GM19238 (cell line): ENCODE data around the gene MCC.

Experiments used
- DNase-seq: peaks from one replicate; pipeline ENCODE4 v3.0.0; 2011; ENCODE audit warnings: low spot score; ENCODE audit not compliant: insufficient read length

MCC gene

DNA sequence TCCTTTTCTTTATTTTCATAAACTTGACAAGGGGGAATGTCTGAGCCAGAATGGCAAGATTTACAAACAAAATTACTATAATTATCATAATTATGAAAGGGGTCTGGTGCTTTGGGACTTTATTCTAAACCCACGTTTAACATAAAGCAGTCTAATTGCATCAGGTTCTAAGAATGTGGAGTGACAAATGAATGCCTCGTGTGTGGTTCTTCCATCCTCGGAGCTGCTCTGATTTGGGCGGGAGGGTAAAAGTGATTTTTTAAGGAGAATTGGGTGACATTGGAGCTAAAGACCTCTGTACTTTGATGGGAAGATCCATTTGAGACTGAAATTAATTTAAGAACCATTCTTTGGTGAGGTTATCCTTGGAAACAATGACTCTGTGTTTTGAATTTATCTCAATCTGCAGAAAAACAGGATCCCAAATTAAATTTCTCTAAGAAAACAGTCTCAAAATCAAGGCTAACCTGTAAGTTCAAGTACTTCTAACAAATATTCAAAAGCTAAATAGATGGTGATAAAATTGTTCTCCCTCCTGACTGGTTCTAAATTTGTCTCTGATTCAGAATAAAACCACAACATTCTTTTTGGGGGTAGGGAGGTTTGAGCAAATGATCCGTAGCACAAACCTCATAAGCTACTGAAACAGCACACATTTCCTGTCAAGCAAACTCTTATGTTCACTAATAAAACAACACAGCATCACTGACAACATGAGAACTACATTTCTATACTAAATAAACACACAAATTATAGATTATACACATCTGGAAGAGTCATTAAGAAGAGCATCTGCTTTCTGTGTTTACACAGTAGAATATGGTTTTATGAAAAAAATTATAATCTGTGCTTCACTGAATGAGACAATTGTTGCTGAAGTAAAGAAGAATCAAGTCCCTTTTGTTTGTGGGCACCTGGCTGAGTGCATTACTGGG is 426.1 kb downstream of the MCC start:
- no peak for DNase-seq

DNA sequence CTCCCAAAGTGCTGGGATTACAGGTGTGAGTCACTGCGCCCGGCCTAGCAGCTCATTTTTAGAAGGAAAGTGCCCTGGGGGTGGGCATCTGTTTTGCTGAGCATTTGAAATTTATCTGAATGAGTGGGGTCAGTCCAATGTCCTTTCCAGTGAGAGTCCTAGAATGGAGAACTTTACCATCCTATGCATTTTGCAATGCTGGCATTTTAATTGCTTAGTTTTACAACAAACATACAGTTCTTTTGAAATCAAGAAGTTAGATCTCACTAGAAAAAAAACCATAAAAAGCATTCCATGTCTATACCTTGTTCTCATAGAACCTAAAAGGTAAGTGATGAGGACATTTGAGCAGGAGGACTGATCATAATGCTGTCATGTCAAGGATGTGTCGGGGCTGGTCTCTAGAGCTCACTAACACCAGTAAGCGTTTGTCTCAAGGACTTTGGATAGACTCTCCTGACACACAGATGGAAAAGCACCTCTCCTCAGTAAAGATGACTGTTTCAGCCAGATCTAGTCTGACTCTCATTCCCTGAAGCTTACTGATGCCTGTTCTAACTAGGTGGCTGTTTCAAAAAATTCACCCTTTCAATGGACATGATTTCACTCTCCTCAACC is 427.7 kb downstream of the MCC start:
- no peak for DNase-seq

DNA sequence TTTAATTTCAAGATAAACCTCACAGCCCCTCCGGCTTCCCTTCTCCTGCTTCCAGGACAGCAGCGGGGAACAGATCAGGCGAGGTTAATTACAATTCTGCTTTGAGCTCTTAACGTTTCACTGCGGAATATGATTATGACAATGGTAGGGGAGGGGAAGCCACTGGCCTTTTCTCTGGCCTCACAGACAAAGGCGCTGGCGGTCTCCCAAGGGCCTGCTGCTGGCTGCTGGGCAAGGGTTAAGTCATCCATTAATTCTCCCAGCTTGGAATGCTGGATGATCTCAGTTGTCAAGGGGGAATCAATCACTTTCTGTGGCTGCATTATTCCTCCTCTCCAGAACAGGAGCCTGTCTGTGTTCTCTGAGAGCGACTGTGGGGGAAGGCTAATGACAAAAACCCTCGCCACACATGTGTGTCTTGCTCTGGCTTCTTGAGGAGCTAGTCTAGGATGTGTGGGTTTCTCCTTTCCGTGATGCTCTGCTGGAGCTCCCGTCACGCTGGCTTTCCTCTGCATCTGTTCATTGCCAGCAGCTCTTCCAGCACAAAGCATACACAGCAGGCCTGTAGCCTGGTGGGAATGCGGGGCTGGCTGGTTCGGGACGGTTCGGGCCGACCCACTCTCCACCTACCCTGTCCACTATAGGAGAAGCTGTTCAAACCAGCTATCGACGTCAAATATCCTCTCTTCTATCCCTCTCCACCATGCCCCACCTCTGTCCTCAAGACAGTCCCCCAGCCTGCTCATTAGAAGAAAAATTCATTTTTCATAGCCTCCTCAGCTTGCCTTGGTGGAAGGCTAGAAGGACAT is 428.8 kb downstream of the MCC start:
- DNase-seq, result no peak

DNA sequence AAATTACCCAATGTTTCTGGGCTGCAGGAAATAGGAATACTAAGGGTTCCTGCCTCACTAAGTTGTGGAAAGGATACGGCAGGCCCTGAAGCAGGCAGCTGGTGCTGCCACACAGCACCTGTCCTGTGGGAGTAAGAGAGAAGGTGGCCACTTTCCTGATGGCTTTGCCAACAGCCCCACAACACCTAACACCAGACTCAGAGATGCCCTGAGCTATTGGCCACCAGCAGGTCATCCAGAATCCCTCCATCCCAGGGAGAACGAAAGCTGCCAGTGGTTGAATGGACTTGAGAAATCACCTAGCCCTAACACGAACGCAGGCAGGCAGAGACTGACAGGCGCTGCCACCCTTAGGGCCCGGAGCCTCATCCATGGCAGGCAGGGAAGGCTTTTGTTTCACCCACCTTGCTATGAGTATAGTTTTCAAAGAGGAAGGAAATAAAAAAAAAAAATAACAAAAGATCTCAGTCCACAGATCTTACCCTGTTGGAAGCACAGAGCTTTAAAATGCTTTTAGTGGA is 429.5 kb downstream of the MCC start:
- DNase-seq, result no peak

DNA sequence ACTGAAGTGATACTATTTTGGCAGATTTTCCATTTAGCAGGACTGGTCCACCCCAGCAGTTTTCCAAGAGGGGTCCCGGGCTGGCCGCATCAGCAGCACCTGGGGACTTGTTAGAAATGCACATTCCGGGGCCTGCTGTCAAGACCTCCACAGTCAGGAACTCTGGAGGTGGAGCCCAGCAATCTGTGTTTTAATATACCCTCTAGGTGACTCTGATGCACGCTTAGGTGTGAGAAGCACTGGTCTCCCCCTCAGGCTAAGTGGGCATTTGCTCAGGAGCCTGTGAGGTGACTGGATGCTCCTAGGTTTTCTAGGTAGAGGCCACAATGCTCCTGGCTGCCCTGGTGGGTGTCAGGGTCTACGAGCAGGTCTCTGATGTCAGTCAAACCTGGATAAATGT is 430.0 kb downstream of the MCC start:
- DNase-seq, result no peak

DNA sequence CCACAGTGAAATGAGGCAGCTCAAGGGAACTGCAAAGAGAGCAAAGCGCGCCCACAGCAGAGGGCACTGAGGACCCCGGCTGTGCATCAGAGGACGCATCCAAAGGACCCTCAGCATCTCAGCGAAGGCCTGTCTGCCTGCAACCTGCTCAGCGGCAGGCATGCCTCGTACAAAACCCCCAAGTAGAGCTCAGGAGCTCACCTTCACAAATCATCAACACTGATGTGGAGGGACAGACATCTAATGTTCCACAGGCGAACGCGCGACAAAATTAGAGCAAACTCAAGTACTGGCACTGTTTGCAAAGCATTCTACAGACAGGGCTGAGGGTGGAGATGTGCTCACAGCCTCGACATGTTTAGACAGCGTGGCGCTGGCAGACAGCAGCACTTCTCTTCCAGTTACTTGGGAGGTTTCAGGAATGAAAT is 430.7 kb downstream of the MCC start:
- DNase-seq, result no peak

DNA sequence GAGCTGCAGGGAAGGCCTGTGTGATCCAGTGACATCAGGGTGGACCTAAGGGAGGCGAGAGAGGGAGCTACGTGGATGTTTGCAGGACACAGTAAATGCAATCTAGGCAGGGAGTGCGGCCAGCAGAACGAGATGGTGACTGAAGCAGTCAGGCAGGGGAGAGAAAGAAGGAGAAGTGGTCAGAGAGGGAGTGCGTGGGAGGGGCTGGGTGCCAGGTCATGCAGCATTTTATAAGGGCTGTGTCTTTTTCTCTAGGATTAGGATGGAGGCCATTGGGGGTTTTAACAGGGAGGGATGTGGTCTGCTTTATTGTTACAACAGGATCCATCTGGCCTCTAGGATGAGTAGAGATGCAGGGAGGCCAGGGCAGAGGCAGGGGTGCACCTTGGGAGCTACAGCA is 431.3 kb downstream of the MCC start:
- DNase-seq, result no peak

DNA sequence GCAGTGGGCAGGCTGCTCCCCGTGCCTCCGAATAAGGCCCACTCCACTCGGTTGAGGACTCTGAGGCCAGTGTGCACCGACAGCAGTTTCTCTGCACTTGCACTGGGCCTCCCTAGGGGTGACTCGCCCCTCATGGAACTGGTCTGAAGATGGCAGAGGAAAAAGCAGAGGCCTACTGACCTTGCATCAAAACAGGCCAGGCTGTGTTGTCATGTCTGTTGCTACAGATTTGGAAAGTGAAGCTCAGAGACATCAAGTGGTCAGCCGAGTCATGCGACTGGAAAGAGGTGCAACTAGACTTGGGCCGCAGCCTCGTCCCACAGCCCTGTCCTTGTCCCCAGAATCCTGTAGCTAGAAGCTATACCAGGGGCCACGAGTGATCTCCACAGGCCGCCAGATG is 433.4 kb downstream of the MCC start:
- no peak for DNase-seq

DNA sequence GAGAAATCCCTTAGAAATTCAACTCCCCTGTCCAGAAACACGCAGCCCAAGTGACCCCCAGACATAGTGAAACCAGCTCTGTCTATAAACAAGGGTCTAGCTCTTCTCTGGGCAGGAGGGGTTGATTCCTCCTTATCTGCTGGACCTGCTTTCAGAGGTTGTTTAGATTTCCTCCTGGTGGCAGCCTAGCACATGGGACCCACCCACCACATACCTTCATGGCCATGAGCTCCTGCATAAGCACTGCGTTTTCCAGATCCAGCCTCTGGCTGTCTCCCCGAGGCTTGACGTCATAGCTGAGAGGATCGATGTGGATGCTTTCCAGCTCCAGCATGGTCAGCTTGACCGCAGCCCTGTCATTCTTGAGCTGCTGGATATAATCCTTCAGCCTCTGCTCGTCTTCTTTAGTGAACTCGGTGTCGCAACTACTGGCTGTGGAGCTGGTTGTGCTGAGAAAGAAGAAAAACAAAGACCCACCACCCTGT is 434.7 kb downstream of the MCC start:
- no peak for DNase-seq

DNA sequence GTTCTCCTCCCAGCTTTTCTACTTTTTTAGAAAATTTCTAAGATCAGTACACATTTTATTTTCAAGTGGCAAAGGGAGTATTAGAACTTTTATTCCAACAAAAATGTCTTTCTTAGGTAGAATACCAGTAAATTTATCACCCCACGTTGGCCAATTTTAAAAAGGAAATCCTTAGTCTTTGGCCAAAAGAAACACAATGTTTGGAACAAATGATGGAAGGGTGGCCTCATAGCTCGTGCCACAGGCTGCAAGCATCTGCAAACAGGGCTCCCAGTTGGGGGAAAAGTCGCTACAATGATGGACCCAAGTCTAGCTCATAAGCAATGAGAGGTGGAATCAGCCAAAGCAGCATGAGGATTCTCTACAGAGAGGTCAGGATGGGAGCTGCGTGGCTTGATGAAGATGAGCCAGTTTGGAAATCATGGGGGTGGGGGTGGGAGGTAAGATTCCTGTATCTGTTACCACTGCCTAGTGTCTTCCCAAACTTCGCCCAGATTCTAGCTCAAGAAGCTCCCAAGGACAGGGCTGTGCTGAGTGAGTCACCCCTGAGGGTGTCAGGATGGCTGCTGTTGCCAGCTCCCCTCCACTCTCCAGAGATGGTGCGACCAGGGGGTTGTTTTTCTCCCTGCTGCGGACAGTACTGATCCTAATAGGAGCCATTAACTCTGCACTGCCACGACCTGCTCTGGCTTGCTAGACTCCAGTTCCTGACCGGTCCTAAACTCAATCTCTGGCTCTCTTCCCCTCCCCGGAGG is 436.0 kb downstream of the MCC start:
- no peak for DNase-seq

DNA sequence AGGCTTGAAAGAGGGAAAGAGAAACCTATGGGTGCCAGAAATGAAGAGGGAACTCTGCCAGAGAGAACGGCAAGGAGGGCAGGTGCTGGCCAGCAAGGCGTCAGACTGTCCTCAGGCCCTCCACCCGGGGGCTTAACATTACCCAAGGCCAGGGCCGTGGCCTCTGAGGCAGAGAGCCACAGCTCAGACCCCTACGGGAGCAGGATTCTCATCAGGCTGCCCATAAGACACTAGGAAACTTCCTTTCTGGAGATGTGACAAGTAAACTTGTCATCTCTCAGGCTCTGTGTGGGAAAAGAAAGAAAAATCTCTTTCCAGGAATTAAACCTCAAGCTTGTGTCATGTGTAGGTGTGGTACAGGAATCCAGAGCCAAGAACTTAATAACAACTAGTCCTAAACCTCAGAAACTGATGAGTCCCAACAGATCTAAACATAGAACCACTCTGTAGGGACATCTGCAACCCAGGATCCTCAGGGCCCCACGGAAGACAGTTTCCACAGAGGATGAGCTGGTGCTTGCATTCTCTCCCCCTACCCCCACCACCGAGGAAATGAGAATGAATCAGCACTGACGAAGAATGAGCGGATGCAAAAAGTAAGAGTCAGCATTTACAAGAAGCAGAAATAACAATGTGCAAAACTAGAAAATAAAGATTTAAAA is 437.4 kb downstream of the MCC start:
- DNase-seq, result no peak

DNA sequence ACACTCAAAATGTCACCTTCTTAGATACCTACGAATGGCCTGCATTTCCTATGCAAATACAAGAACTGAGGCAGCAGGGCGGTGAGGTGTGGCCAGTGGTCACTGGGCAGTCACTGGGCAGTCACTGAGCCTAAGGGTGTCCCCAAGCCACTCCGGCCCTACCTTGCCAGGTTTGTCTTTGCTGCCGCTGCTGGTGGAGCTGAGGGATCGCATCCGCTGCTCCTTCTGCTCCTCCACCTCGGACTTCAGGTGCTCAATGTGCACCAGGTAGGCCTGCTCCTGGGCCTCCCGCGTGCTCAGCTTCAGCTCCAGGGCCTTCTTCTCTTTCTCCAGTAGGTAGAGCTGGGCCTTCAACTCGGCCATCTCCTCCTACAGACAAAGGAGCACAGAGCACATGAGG is 439.3 kb downstream of the MCC start:
- DNase-seq, result no peak

DNA sequence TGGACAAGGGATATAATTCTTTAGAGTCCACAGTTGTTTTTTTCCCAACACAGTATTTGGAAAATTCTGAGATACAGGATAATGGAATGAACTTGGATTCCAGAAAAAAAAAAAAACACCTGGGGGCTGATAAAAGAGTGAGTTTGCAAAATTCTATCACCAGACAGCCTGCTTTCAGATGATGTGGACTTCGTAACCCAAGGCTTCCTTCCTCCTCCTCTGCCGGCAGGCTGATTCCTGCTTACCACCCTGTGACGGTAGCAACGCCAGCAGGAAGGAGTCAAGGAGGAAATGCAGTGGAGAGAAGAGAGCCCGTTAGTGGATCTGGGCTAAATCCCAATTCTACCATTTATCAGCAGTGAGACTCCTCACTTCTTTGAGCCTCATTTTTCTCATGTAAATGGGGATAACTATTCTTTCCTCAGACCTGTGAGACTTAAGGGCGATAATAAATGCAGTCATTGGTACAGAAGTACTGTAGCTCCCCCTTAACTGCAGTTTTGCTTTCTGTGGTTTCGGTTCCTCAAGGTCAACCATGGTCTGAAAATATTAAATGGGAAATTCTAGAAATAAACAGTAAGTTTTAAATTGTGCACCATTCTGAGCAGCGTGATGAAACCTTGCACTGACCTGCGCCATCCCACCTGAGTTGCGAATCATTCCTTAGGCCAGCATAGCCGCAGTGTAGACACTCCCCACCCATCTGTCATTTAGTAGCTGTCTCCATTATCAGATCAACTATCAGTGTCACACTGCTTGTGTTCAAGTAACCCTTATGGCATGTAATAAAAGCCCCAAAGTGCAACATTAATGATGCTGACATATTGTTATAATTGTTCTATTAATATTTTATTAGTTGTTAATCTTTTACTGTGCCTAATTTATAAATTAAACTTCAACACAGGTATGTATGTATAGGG is 440.3 kb downstream of the MCC start:
- peak; percentile 25 for DNase-seq

DNA sequence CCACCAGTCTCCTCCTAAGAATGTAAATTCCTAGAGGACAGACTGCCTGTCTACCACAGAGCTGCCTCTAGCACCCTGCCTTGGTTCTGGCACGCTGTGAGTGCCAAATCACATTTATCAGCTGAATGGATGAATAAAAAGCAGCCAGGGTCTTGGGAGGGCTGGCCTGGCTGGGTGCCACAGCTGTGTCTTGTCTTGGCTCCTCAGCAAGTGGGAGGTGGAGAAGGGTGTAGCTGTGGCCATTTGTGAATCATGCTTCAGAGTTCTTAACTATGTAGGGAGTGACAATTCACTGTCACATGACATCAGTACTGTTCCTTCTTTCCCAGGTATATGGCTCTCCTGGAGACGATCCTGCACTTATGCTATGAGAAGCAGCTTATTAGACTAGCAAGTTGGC is 441.0 kb downstream of the MCC start:
- no peak for DNase-seq

DNA sequence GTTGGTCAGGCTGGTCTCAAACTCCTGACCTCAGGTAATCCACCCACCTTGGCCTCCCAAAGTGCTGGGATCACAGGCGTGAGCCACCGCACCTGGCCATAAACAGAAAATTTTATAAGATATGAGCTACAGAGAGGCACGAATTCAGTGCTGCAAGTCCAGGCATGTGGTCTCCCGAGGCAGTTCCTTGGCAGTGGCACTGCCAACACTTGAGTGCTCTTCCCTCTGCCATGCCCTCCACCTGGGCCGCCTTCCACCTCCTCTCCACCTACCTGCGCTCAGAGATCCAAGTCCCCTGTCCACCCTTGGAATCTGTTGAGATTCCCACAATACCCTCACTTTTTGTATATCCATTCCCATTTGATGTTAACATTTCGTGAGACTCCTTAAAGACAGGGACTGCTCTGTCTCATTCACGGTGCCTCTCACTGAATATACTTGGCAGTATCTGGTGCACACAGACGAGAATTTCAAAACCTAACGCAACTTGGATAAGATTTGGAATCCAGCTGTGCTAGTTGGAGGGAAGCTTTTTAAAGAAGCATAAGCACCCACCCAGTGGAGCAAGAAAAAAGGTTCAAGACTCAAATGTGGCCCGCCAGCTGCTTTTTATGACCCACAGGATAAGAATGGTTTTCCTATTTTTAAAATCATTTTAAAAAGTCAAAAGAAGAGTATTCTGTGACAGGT is 443.3 kb downstream of the MCC start:
- DNase-seq, result no peak

DNA sequence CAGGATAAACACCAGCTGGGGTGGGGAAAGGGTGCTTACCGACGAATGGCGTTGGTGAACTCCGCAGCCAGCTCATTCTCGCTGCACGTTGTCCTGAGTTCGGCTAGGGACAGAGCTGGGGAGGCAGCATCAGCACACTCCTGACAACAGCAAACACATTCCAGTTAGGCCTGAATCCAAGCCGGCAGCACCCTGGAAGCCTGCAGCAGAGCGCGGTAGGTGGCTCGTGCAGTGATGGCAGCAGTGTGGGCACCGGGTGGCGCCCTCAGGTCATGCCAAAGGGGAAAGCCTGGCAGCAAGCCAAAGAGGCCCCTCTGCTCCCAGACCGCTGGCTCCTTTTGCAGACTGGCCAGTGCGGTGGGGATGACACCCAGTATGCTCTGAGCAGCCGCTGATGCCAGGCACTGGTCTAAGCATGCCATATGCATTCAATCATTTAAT is 444.7 kb downstream of the MCC start:
- no peak for DNase-seq

DNA sequence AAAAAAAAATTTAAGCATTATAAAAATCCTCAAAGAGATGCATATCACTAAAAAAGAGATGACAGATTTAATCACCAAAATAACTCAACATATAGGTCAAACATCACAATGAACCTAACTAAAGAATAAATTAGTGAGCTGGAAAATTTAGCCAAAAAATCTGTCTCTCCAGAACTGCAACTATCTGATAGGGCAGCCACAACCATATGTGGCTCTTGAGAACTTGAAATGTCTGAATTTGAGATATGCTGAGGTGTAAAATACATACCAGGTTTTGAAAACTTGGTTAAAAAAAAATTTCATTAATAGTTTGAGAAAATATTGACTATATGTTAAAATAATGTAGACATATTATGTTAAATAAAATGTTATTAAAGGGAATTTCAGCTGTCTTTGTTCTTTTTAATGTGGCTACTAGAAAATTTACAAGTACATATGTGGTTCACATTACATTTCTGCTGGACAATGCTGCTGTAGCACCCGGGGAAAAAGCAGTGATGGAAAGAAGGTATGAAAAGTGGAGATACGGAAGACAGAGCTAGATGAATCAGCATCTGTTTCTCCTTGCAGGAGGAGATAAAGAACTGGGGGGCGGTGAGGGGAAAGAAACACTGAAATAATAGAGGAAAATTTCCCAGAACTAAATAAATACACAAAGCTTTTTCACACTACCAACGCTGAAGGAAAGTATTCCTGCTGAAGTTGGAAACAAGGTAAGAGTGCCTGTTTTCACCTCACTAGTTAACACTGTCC is 445.6 kb downstream of the MCC start:
- no peak for DNase-seq

DNA sequence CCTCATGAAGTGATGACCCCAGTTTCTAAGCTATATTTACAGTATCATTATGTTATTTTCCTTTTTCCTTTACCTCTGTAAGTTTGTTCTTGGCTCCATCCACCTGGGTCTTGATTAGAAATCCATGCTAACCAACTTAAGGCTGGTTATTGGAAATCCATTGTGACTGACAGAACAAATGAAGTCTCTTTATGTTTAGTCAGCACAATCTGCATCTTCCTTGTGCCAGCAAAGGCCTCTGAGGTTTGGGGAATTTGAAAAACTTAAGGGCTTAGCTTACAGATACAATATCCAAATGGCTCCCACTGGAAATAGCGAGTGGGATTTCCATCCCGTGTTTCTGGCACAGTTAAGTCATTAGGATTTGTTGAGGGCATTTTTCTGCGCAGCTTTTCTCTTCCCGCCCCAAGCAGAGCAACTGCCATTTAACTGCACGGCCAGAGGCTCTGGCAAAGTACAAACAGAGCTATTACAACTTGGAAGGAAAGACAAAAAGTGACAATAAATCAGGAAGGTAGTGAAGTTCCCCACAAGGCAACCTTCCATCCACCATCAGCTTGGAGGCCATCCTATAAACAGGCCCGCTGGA is 447.5 kb downstream of the MCC start:
- no peak for DNase-seq
